ENCODE results near the gene ETV1.
A peak's percentile ranks its signal among the peaks of the same experiment; 100 is the strongest.

Gene ETV1

GRCh38 chr7:13904689-13905088 is 84.8 kb downstream of the ETV1 start:
- H3K27me3 ChIP-seq (replicated peaks in 2 of 5; ENCODE audit: control insufficient read depth in 4 of 5, insufficient read depth in 5 of 5, low read length in 4 of 5): peaks cover 0 to 4% (median 0%) of the 10 kb centered on the region in 5 experiments
- WGBS (ENCODE audit: insufficient coverage): no CpG with 5 or more reads among the region's 3 CpGs
- ChIA-PET POLR2A (no interaction called here), CTCF (no interaction called here)
- no peak overlapping the region for H3K27ac ChIP-seq (ENCODE audit: insufficient read depth in 1 of 2, low read depth in 1 of 2, low read length in 2 of 2, poor library complexity in 1 of 2, severe bottlenecking in 2 of 2)
- H3K4me3 ChIP-seq (ENCODE audit: control insufficient read depth in 1 of 7, extremely low read depth in 1 of 7, insufficient read depth in 4 of 7, low read depth in 2 of 7, low read length in 6 of 7): no peak overlapping the region
- no peaks in the 10 kb centered on the region for H3K9me3 ChIP-seq (ENCODE audit: control extremely low read depth in 1 of 5, control insufficient read depth in 4 of 5, insufficient read depth in 2 of 5, low read depth in 1 of 5, low read length in 4 of 5)
- peaks cover 6 to 13% (median 10%) of the 10 kb centered on the region in 4 experiments for H3K4me1 ChIP-seq (ENCODE audit: control extremely low read depth in 1 of 4, control insufficient read depth in 4 of 4, insufficient read depth in 4 of 4, low read length in 3 of 4)
- no peak for DNase-seq
- no peaks in the 10 kb centered on the region for H3K36me3 ChIP-seq (ENCODE audit: control insufficient read depth in 4 of 4, insufficient read depth in 4 of 4, low read length in 3 of 4)

GRCh38 chr7:13904007-13904406 is 85.5 kb downstream of the ETV1 start:
- whole genome bisulfite sequencing (ENCODE audit: insufficient coverage): no CpG with 5 or more reads among the region's 2 CpGs
- no peaks in the 10 kb centered on the region for H3K36me3 ChIP-seq (ENCODE audit: control insufficient read depth in 4 of 4, insufficient read depth in 4 of 4, low read length in 3 of 4)
- no peak overlapping the region for H3K27ac ChIP-seq (ENCODE audit: insufficient read depth in 1 of 2, low read depth in 1 of 2, low read length in 2 of 2, poor library complexity in 1 of 2, severe bottlenecking in 2 of 2)
- peaks cover 0 to 2% (median 0%) of the 10 kb centered on the region in 5 experiments for H3K27me3 ChIP-seq (replicated peaks in 2 of 5; ENCODE audit: control insufficient read depth in 4 of 5, insufficient read depth in 5 of 5, low read length in 4 of 5)
- peaks cover 2 to 9% (median 9%) of the 10 kb centered on the region in 4 experiments for H3K4me1 ChIP-seq (ENCODE audit: control extremely low read depth in 1 of 4, control insufficient read depth in 4 of 4, insufficient read depth in 4 of 4, low read length in 3 of 4)
- POLR2A ChIA-PET: interaction anchor here (0.8 kb wide), 1 partner anchor 1112 kb away, joined by 7 read pairs; no protein-coding TSS in a partner anchor
- DNase-seq: no peak
- CTCF ChIA-PET: no interaction called here
- no peak overlapping the region for H3K4me3 ChIP-seq (ENCODE audit: control insufficient read depth in 1 of 7, extremely low read depth in 1 of 7, insufficient read depth in 4 of 7, low read depth in 2 of 7, low read length in 6 of 7)
- H3K9me3 ChIP-seq (ENCODE audit: control extremely low read depth in 1 of 5, control insufficient read depth in 4 of 5, insufficient read depth in 2 of 5, low read depth in 1 of 5, low read length in 4 of 5): no peaks in the 10 kb centered on the region

GRCh38 chr7:13901577-13901976 is 87.9 kb downstream of the ETV1 start:
- ChIA-PET CTCF (no interaction called here), POLR2A (no interaction called here)
- DNase-seq: no peak

GRCh38 chr7:13898957-13899670 is 90.4 kb downstream of the ETV1 start:
- Histone ChIP-seq H3K4me3 (ENCODE audit: control insufficient read depth in 1 of 7, extremely low read depth in 1 of 7, insufficient read depth in 4 of 7, low read depth in 2 of 7, low read length in 6 of 7) (no peak overlapping the region), H3K9me3 (ENCODE audit: control extremely low read depth in 1 of 5, control insufficient read depth in 4 of 5, insufficient read depth in 2 of 5, low read depth in 1 of 5, low read length in 4 of 5) (no peaks in the 10 kb centered on the region), H3K27ac (ENCODE audit: insufficient read depth in 1 of 2, low read depth in 1 of 2, low read length in 2 of 2, poor library complexity in 1 of 2, severe bottlenecking in 2 of 2) (no peak overlapping the region), H3K36me3 (ENCODE audit: control insufficient read depth in 4 of 4, insufficient read depth in 4 of 4, low read length in 3 of 4) (no peaks in the 10 kb centered on the region), H3K4me1 (ENCODE audit: control extremely low read depth in 1 of 4, control insufficient read depth in 4 of 4, insufficient read depth in 4 of 4, low read length in 3 of 4) (peaks cover 0 to 3% (median 0%) of the 10 kb centered on the region in 4 experiments), H3K27me3 (replicated peaks in 2 of 5; ENCODE audit: control insufficient read depth in 4 of 5, insufficient read depth in 5 of 5, low read length in 4 of 5) (no peaks in the 10 kb centered on the region)
- CTCF ChIA-PET: no interaction called here
- no peak for DNase-seq
- POLR2A ChIA-PET: no interaction called here
- 81% methylated on average over 5 of the region's 6 CpGs for WGBS (ENCODE audit: insufficient coverage)

More at GRCh38 chr7:13901577-13901976, 87.9 kb downstream of the ETV1 start:
- Histone ChIP-seq H3K4me1 (ENCODE audit: control extremely low read depth in 1 of 4, control insufficient read depth in 4 of 4, insufficient read depth in 4 of 4, low read length in 3 of 4) (no peaks in the 10 kb centered on the region), H3K27me3 (replicated peaks in 2 of 5; ENCODE audit: control insufficient read depth in 4 of 5, insufficient read depth in 5 of 5, low read length in 4 of 5) (peaks cover 0 to 2% (median 0%) of the 10 kb centered on the region in 5 experiments), H3K27ac (ENCODE audit: insufficient read depth in 1 of 2, low read depth in 1 of 2, low read length in 2 of 2, poor library complexity in 1 of 2, severe bottlenecking in 2 of 2) (no peak overlapping the region), H3K9me3 (ENCODE audit: control extremely low read depth in 1 of 5, control insufficient read depth in 4 of 5, insufficient read depth in 2 of 5, low read depth in 1 of 5, low read length in 4 of 5) (no peaks in the 10 kb centered on the region), H3K4me3 (ENCODE audit: control insufficient read depth in 1 of 7, extremely low read depth in 1 of 7, insufficient read depth in 4 of 7, low read depth in 2 of 7, low read length in 6 of 7) (no peak overlapping the region), H3K36me3 (ENCODE audit: control insufficient read depth in 4 of 4, insufficient read depth in 4 of 4, low read length in 3 of 4) (no peaks in the 10 kb centered on the region)
- no CpG with 5 or more reads among the region's 3 CpGs for WGBS (ENCODE audit: insufficient coverage)

- CTCF ChIA-PET: no interaction called here
Observed at GRCh38 chr7:13897819-13898218, 91.6 kb downstream of the ETV1 start.

GRCh38 chr7:13894954-13895353 is 94.5 kb downstream of the ETV1 start:
- Histone ChIP-seq H3K4me1 (ENCODE audit: control extremely low read depth in 1 of 4, control insufficient read depth in 4 of 4, insufficient read depth in 4 of 4, low read length in 3 of 4) (peaks cover 0 to 3% (median 0%) of the 10 kb centered on the region in 4 experiments), H3K4me3 (ENCODE audit: control insufficient read depth in 1 of 7, extremely low read depth in 1 of 7, insufficient read depth in 4 of 7, low read depth in 2 of 7, low read length in 6 of 7) (no peak overlapping the region), H3K27ac (ENCODE audit: insufficient read depth in 1 of 2, low read depth in 1 of 2, low read length in 2 of 2, poor library complexity in 1 of 2, severe bottlenecking in 2 of 2) (no peak overlapping the region), H3K9me3 (ENCODE audit: control extremely low read depth in 1 of 5, control insufficient read depth in 4 of 5, insufficient read depth in 2 of 5, low read depth in 1 of 5, low read length in 4 of 5) (no peaks in the 10 kb centered on the region), H3K36me3 (ENCODE audit: control insufficient read depth in 4 of 4, insufficient read depth in 4 of 4, low read length in 3 of 4) (no peaks in the 10 kb centered on the region), H3K27me3 (replicated peaks in 2 of 5; ENCODE audit: control insufficient read depth in 4 of 5, insufficient read depth in 5 of 5, low read length in 4 of 5) (no peaks in the 10 kb centered on the region)
- 100% methylated on average over 3 of the region's 4 CpGs for WGBS (ENCODE audit: insufficient coverage)
- ChIA-PET CTCF (no interaction called here), POLR2A (no interaction called here)
- no peak for DNase-seq

More at GRCh38 chr7:13897819-13898218, 91.6 kb downstream of the ETV1 start:
- Histone ChIP-seq H3K36me3 (ENCODE audit: control insufficient read depth in 4 of 4, insufficient read depth in 4 of 4, low read length in 3 of 4) (no peaks in the 10 kb centered on the region), H3K27me3 (replicated peaks in 2 of 5; ENCODE audit: control insufficient read depth in 4 of 5, insufficient read depth in 5 of 5, low read length in 4 of 5) (no peaks in the 10 kb centered on the region), H3K9me3 (ENCODE audit: control extremely low read depth in 1 of 5, control insufficient read depth in 4 of 5, insufficient read depth in 2 of 5, low read depth in 1 of 5, low read length in 4 of 5) (no peaks in the 10 kb centered on the region), H3K27ac (ENCODE audit: insufficient read depth in 1 of 2, low read depth in 1 of 2, low read length in 2 of 2, poor library complexity in 1 of 2, severe bottlenecking in 2 of 2) (no peak overlapping the region), H3K4me3 (ENCODE audit: control insufficient read depth in 1 of 7, extremely low read depth in 1 of 7, insufficient read depth in 4 of 7, low read depth in 2 of 7, low read length in 6 of 7) (no peak overlapping the region), H3K4me1 (ENCODE audit: control extremely low read depth in 1 of 4, control insufficient read depth in 4 of 4, insufficient read depth in 4 of 4, low read length in 3 of 4) (peaks cover 0 to 3% (median 0%) of the 10 kb centered on the region in 4 experiments)
- WGBS (ENCODE audit: insufficient coverage): no CpG with 5 or more reads among the region's 2 CpGs
- DNase-seq: no peak
- POLR2A ChIA-PET: no interaction called here

GRCh38 chr7:13894377-13894776 is 95.1 kb downstream of the ETV1 start:
- Histone ChIP-seq H3K27me3 (replicated peaks in 2 of 5; ENCODE audit: control insufficient read depth in 4 of 5, insufficient read depth in 5 of 5, low read length in 4 of 5) (no peaks in the 10 kb centered on the region), H3K4me1 (ENCODE audit: control extremely low read depth in 1 of 4, control insufficient read depth in 4 of 4, insufficient read depth in 4 of 4, low read length in 3 of 4) (peaks cover 0 to 3% (median 0%) of the 10 kb centered on the region in 4 experiments), H3K9me3 (ENCODE audit: control extremely low read depth in 1 of 5, control insufficient read depth in 4 of 5, insufficient read depth in 2 of 5, low read depth in 1 of 5, low read length in 4 of 5) (no peaks in the 10 kb centered on the region), H3K36me3 (ENCODE audit: control insufficient read depth in 4 of 4, insufficient read depth in 4 of 4, low read length in 3 of 4) (no peaks in the 10 kb centered on the region), H3K27ac (ENCODE audit: insufficient read depth in 1 of 2, low read depth in 1 of 2, low read length in 2 of 2, poor library complexity in 1 of 2, severe bottlenecking in 2 of 2) (no peak overlapping the region), H3K4me3 (ENCODE audit: control insufficient read depth in 1 of 7, extremely low read depth in 1 of 7, insufficient read depth in 4 of 7, low read depth in 2 of 7, low read length in 6 of 7) (no peak overlapping the region)
- POLR2A ChIA-PET: no interaction called here
- WGBS (ENCODE audit: insufficient coverage): 50% methylated on average over 2 of the region's 2 CpGs
- peak in 2 of 3 donors; percentile 36 to 53 for DNase-seq
- CTCF ChIA-PET: no interaction called here

Data from common myeloid progenitor, CD34-positive (primary cell).